Measurements from ENCODE around the gene ETV3L. TPM values are rescaled to one million over a fixed set of nuclear protein-coding genes. Genes with fewer than 3 reads are reported as not detected.

The ETV3L gene
- total and polyA plus RNA-seq, 2 of the 8 experiments (the other 6 are each of a cell fraction or from before 2014, with no cell fraction given), result 0.17 to 0.26 TPM

GRCh38 chr1:157117527-157118057 lies 18.0 kb upstream of the ETV3L start:
- CTCF ChIA-PET (ENCODE audit: partially characterized antibody), result interaction anchor here (0.9 to 9.2 kb wide), 2 partner anchors 27 to 31 kb away, joined by 3 to 67 read pairs; no protein-coding TSS in a partner anchor
- Histone ChIP-seq H2BK120ac (replicated peaks; ENCODE audit: low read depth, low read length) (no peak overlapping the region), H3K23ac (ENCODE audit: insufficient read length) (no peak overlapping the region), H2BK5ac (ENCODE audit: low read depth, low read length) (no peak overlapping the region), H3K23me2 (ENCODE audit: low read depth, low read length) (peaks cover 4% of the 10 kb centered on the region; the same call in 1 of the 2 replicates), H3K4me2 (ENCODE audit: insufficient read depth in 1 of 2, low read depth in 2 of 2, low read length in 2 of 2) (no peak overlapping the region), H4K8ac (ENCODE audit: extremely low read depth, insufficient read depth, low read length) (no peak overlapping the region; the same call in 1 of the 2 replicates), H2BK12ac (ENCODE audit: low read depth, low read length) (no peak overlapping the region), H3K18ac (ENCODE audit: extremely low read depth, low read length) (no peak overlapping the region), H3K9me3 (ENCODE audit: insufficient read depth in 2 of 2, low read depth in 1 of 2, low read length in 1 of 2) (no peaks in the 10 kb centered on the region), H2AK5ac (ENCODE audit: low read depth, low read length) (no peak overlapping the region), H3K79me1 (ENCODE audit: low read depth, low read length) (no peaks in the 10 kb centered on the region), H3K4me3 (ENCODE audit: extremely low read depth in 1 of 4, insufficient read depth in 2 of 4, low read depth in 3 of 4, low read length in 4 of 4) (no peak overlapping the region), H4K91ac (replicated peaks; ENCODE audit: insufficient read length, low read length) (no peak overlapping the region), H3K4me1 (replicated peaks in 1 of 4; ENCODE audit: control insufficient read depth in 3 of 4, insufficient read depth in 4 of 4, low read length in 3 of 4) (peaks cover 18 to 42% (median 27%) of the 10 kb centered on the region in 4 experiments), H4K5ac (ENCODE audit: insufficient read length, low read depth, low read length) (no peak overlapping the region), H2BK15ac (ENCODE audit: low read length) (no peak overlapping the region), H3K56ac (replicated peaks; ENCODE audit: insufficient read length, low read depth, low read length) (no peak overlapping the region), H4K20me1 (replicated peaks in 1 of 2; ENCODE audit: control insufficient read depth in 1 of 2, insufficient read depth in 2 of 2, low read length in 2 of 2) (no peaks in the 10 kb centered on the region), H3K9ac (replicated peaks in 1 of 4; ENCODE audit: extremely low read depth in 1 of 4, low read depth in 3 of 4, low read length in 3 of 4) (no peak overlapping the region), H3K4ac (replicated peaks; ENCODE audit: insufficient read length, low read depth, low read length) (no peak overlapping the region), H3K14ac (ENCODE audit: insufficient read length) (no peak overlapping the region), H3K79me2 (ENCODE audit: control insufficient read depth in 1 of 2, insufficient read depth in 2 of 2, low read length in 2 of 2) (no peaks in the 10 kb centered on the region), H3K27me3 (replicated peaks in 1 of 4; ENCODE audit: control insufficient read depth in 3 of 4, extremely low read depth in 1 of 4, insufficient read depth in 3 of 4, low read length in 3 of 4) (peaks cover 0 to 3% (median under 1%) of the 10 kb centered on the region in 4 experiments; a peak in 4 of 7 replicates), H2AFZ (ENCODE audit: low read length) (no peak overlapping the region), H3K27ac (ENCODE audit: low read depth, low read length) (no peak overlapping the region; the same call in 1 of the 2 replicates), H2BK20ac (ENCODE audit: low read length) (no peak overlapping the region), H3K36me3 (ENCODE audit: control insufficient read depth in 2 of 4, insufficient read depth in 4 of 4, low read length in 3 of 4) (no peaks in the 10 kb centered on the region)
- POLR2A ChIA-PET (ENCODE audit: partially characterized antibody), result interaction anchor here (0.9 to 2.2 kb wide), 2 partner anchors 11 to 17 kb away, joined by 4 to 6 read pairs; no protein-coding TSS in a partner anchor
- no peak for TF ChIP-seq TEAD4 (IDR thresholded peaks at IDR 0.05; ENCODE audit: low read depth, low read length)
- no peak for TF ChIP-seq EGR1 (IDR thresholded peaks at IDR 0.05; ENCODE audit: borderline replicate concordance, low read depth, low read length)
- TF ChIP-seq SP1 (IDR thresholded peaks at IDR 0.05; ENCODE audit: low read depth, low read length), result no peak
- TF ChIP-seq YY1 (IDR thresholded peaks at IDR 0.05; ENCODE audit: low read depth, low read length), result no peak
- TF ChIP-seq SRF (IDR thresholded peaks at IDR 0.05; ENCODE audit: low read depth, low read length), result no peak
- WGBS, 2 experiments (ENCODE audit: extremely low coverage in 1 of 2, insufficient coverage in 1 of 2, insufficient read length in 1 of 2, insufficient replicate concordance in 2 of 2, low coverage in 1 of 2, low lambda C conversion rate in 2 of 2, missing lambda C conversion rate in 1 of 2), result 77% methylated on average over 4 of the region's 4 CpGs; no CpG with 5 or more reads in 1 of the 2 experiments
- FAIRE-seq (no peak), DNase-seq (ENCODE audit: low read depth in 1 of 2, low spot score in 2 of 2) (peak in 1 of 2 experiments; percentile 52)
